SK-N-SH (cell line): ENCODE data around the gene QSOX1. TPM values are rescaled to one million over a fixed set of nuclear protein-coding genes. Genes with fewer than 3 reads are reported as not detected.

ENCODE experiments used
- CTCF ChIA-PET: fragments of 300-600, 350-600 bp; formaldehyde crosslinking; extraction: SDS; loops from one replicate; lab custom pipeline; 2021; lab: Yijun Ruan, JAX
- POLR2A ChIA-PET: fragments of 350-600 bp; sonication (Branson Sonifier 250); formaldehyde crosslinking; extraction: SDS; loops from one replicate; lab custom pipeline; 2020; ENCODE audit warnings: antibody characterized with exemption, inconsistent platforms; lab: Yijun Ruan, JAX
- DNase-seq: peaks from one replicate; pipeline ENCODE4 v3.0.0; 2012
- H2AFZ ChIP-seq: fragments of 200-600 bp; sonication (generic); 2 replicates; pipeline ENCODE4 v1.8.1; 2016; ENCODE audit warnings: antibody characterized with exemption, mild to moderate bottlenecking, low read depth
- H3F3A ChIP-seq: fragments of 200-600 bp; sonication (generic); replicated peaks from 2 replicates; pipeline ENCODE3; 2016; ENCODE audit warnings: antibody characterized with exemption, mild to moderate bottlenecking; ENCODE audit not compliant: insufficient read depth
- H3K27ac ChIP-seq, 2 experiments: fragments of 200-500 bp in 1 of 2; fragments of 200-600 bp in 1 of 2; sonication (Bioruptor generic) in 1 of 2; sonication (generic), shearing (Covaris generic) in 1 of 2; 2 replicates each; pipeline versions ENCODE4 v1.5.1 to v1.6.1; 2014 to 2016; ENCODE audit warnings: low read depth in 2 of 2, inconsistent platforms in 1 of 2, low read length in 1 of 2, mild to moderate bottlenecking in 1 of 2, mixed read lengths in 1 of 2
- H3K27me3 ChIP-seq: fragments of 200-600 bp; sonication (generic), shearing (Covaris generic); 2 replicates; pipeline ENCODE4 v1.6.1; 2016; ENCODE audit warnings: mixed run types; ENCODE audit not compliant: insufficient read depth
- H3K36me3 ChIP-seq, 2 experiments: fragments of 200-500 bp in 1 of 2; fragments of 200-600 bp in 1 of 2; sonication (Bioruptor generic) in 1 of 2; sonication (generic) in 1 of 2; replicated peaks in 1 of 2; 2 replicates each; pipeline versions ENCODE3 to v1.5.1; 2014 to 2016; ENCODE audit warnings: low read length in 1 of 2, mild to moderate bottlenecking in 1 of 2; ENCODE audit not compliant: insufficient read depth in 2 of 2, control insufficient read depth in 1 of 2
- H3K4me1 ChIP-seq, 2 experiments: fragments of 200-500 bp in 1 of 2; fragments of 200-600 bp in 1 of 2; sonication (Bioruptor generic) in 1 of 2; sonication (generic), shearing (Covaris generic) in 1 of 2; 2 replicates each; pipeline versions ENCODE4 v1.5.1 to v1.6.1; 2014 to 2016; ENCODE audit warnings: low read depth in 1 of 2, low read length in 1 of 2, mixed run types in 1 of 2; ENCODE audit not compliant: insufficient read depth in 2 of 2, control insufficient read depth in 1 of 2
- H3K4me2 ChIP-seq: fragments of 200-600 bp; sonication (generic), shearing (Covaris generic); 2 replicates; pipeline ENCODE4 v1.6.1; 2017; ENCODE audit warnings: mixed run types
- H3K4me3 ChIP-seq, 2 experiments: fragments of 200-500 bp in 1 of 2; fragments of 200-600 bp in 1 of 2; sonication (Bioruptor generic) in 1 of 2; sonication (generic), shearing (Covaris generic) in 1 of 2; 2 replicates each; pipeline versions ENCODE4 v1.5.1 to v1.8.1; 2014 to 2016; ENCODE audit warnings: low read depth in 2 of 2, inconsistent platforms in 1 of 2, low read length in 1 of 2, mild to moderate bottlenecking in 1 of 2, mixed read lengths in 1 of 2, moderate library complexity in 1 of 2
- H3K79me2 ChIP-seq: fragments of 200-600 bp; sonication (generic); 2 replicates; pipeline ENCODE4 v1.8.1; 2017; ENCODE audit warnings: mild to moderate bottlenecking; ENCODE audit not compliant: insufficient read depth
- H3K9ac ChIP-seq: fragments of 200-600 bp; sonication (generic); 2 replicates; pipeline ENCODE4 v1.6.1; 2017; ENCODE audit warnings: mixed run types
- H3K9me2 ChIP-seq: fragments of 200-600 bp; sonication (generic); 2 replicates; pipeline ENCODE4 v1.6.1; 2017; ENCODE audit warnings: mixed run types
- H3K9me3 ChIP-seq: fragments of 200-600 bp; sonication (generic); 2 replicates; pipeline ENCODE4 v1.6.1; 2017; ENCODE audit warnings: mixed run types, mild to moderate bottlenecking, moderate library complexity
- H4K20me1 ChIP-seq: fragments of 200-600 bp; sonication (generic); 2 replicates; pipeline ENCODE4 v1.6.1; 2017; ENCODE audit warnings: mild to moderate bottlenecking, mixed run types; ENCODE audit not compliant: insufficient read depth
- CHD2 ChIP-seq: fragments of 150-350 bp; IDR thresholded peaks from 2 replicates; pipeline ENCODE4 v1.6.1; 2018; ENCODE audit warnings: low read length; ENCODE audit not compliant: partially characterized antibody
- GABPA ChIP-seq: IDR thresholded peaks from 2 replicates; pipeline ENCODE4 v1.4.0; 2012; ENCODE audit warnings: low read depth, mild to moderate bottlenecking
- IRF3 ChIP-seq: fragments of 150-350 bp; IDR thresholded peaks from 2 replicates; pipeline ENCODE4 v1.6.1; 2016; ENCODE audit warnings: mild to moderate bottlenecking, low read depth, low read length
- JUND ChIP-seq: IDR thresholded peaks from 2 replicates; pipeline ENCODE4 v1.4.0; 2012
- MAX ChIP-seq: IDR thresholded peaks from 2 replicates; pipeline ENCODE4 v1.4.0; 2012; ENCODE audit warnings: low read depth
- NFIC ChIP-seq: IDR thresholded peaks from 2 replicates; pipeline ENCODE4 v1.4.0; 2012; ENCODE audit warnings: borderline replicate concordance
- PBX3 ChIP-seq: IDR thresholded peaks from 2 replicates; pipeline ENCODE4; 2012
- POLR2AphosphoS5 ChIP-seq: IDR thresholded peaks from 2 replicates; pipeline ENCODE4 v1.6.1; 2012; ENCODE audit warnings: low read depth, low read length
- RCOR1 ChIP-seq: fragments of 150-350 bp; IDR thresholded peaks from 2 replicates; pipeline ENCODE4 v1.6.1; 2017; ENCODE audit warnings: antibody characterized with exemption, low read length
- REST ChIP-seq: IDR thresholded peaks from 2 replicates; pipeline ENCODE4 v1.6.1; 2012; ENCODE audit warnings: mild to moderate bottlenecking, low read depth, low read length, moderate library complexity
- RXRA ChIP-seq: IDR thresholded peaks from 2 replicates; pipeline ENCODE4 v1.4.0; 2012; ENCODE audit warnings: low read depth, mild to moderate bottlenecking, borderline replicate concordance
- SIN3A ChIP-seq: IDR thresholded peaks from 2 replicates; pipeline ENCODE4 v1.6.1; 2012; ENCODE audit warnings: low read depth, mild to moderate bottlenecking, low read length, moderate library complexity, borderline replicate concordance
- USF2 ChIP-seq: fragments of 150-350 bp; IDR thresholded peaks from 2 replicates; pipeline ENCODE4 v1.6.1; 2017; ENCODE audit warnings: antibody characterized with exemption, low read length, low read depth, borderline replicate concordance
- WGBS: methylation state at CpG from one replicate; pipeline ENCODE4 v1.1.6; 2017; ENCODE audit warnings: low lambda C conversion rate; 5-methylcytosine and 5-hydroxymethylcytosine counted together
- polyA plus RNA-seq, 3 experiments: library from polyadenylated mRNA; depleted of rRNA; stranded (reverse); fragments of >200 nt; gene quantifications; 2 replicates each; pipeline ENCODE4 v1.2.3, GENCODE V29; 2012

QSOX1 gene
- polyA plus RNA-seq, 1 of the 3 experiments (the other 2 are of a cell fraction): 359 TPM

- Histone ChIP-seq H3K4me2 (no peak overlapping the region), H3K4me3 (no peak overlapping the region), H2AFZ (no peak overlapping the region), H3K9ac (no peak overlapping the region), H3K36me3 (peaks cover 3 to 19% of the 10 kb centered on the region in 2 experiments), H3K4me1 (peaks cover 14 to 38% of the 10 kb centered on the region in 2 experiments; a peak in 3 of 4 replicates), H3F3A (no peaks in the 10 kb centered on the region), H3K27me3 (no peaks in the 10 kb centered on the region), H3K79me2 (peaks cover 22% of the 10 kb centered on the region; the same call in 1 of the 2 replicates), H4K20me1 (peaks cover 10% of the 10 kb centered on the region; the same call in 1 of the 2 replicates), H3K9me3 (no peaks in the 10 kb centered on the region), H3K27ac (no peak overlapping the region), H3K9me2 (no peaks in the 10 kb centered on the region)
- 86% methylated on average over 4 of the region's 4 CpGs for WGBS
- no peak for DNase-seq
- ChIA-PET CTCF (interaction anchor here (1.5 to 6.8 kb wide), 3 partner anchors 8 to 303 kb away, joined by 4 to 97 read pairs (median 7); no protein-coding TSS in a partner anchor), POLR2A (no interaction called here)
- TF ChIP-seq POLR2AphosphoS5: no peak
Observed at GRCh38 chr1:180170546-180171151, 16.0 kb downstream of the QSOX1 start.

GRCh38 chr1:180171691-180172090, 17.0 kb downstream of the QSOX1 start:
- H3K79me2 ChIP-seq: peaks cover 16% of the 10 kb centered on the region; the same call in 1 of the 2 replicates
- TF ChIP-seq JUND (no peak), NFIC (no peak), POLR2AphosphoS5 (no peak), CHD2 (no peak), PBX3 (no peak)
- H3K9ac ChIP-seq: no peak overlapping the region
- H3K27me3 ChIP-seq: no peaks in the 10 kb centered on the region
- peaks cover 13 to 28% of the 10 kb centered on the region in 2 experiments; a peak in 3 of 4 replicates for H3K4me1 ChIP-seq
- H3K9me3 ChIP-seq: no peaks in the 10 kb centered on the region
- no peak overlapping the region for H3K4me2 ChIP-seq
- POLR2A ChIA-PET: interaction anchor here (0.6 kb wide), 1 partner anchor 308 kb away, joined by 3 read pairs; no protein-coding TSS in a partner anchor
- H3K36me3 ChIP-seq: peaks cover 3 to 22% of the 10 kb centered on the region in 2 experiments
- no peak overlapping the region for H3K4me3 ChIP-seq
- WGBS: 95% methylated on average over 8 of the region's 8 CpGs
- H4K20me1 ChIP-seq: peaks cover 10% of the 10 kb centered on the region; the same call in 1 of the 2 replicates
- CTCF ChIA-PET: interaction anchor here (1.5 to 6.8 kb wide), 3 partner anchors 7 to 304 kb away, joined by 4 to 97 read pairs (median 7); no protein-coding TSS in a partner anchor
- no peak overlapping the region for H2AFZ ChIP-seq
- H3F3A ChIP-seq: no peaks in the 10 kb centered on the region
- no peak overlapping the region for H3K27ac ChIP-seq
- DNase-seq: no peak
- no peaks in the 10 kb centered on the region for H3K9me2 ChIP-seq

GRCh38 chr1:180173451-180173850, 18.8 kb downstream of the QSOX1 start:
- no peak for DNase-seq
- H3K27ac ChIP-seq: no peak overlapping the region
- peaks cover 7% of the 10 kb centered on the region; the same call in 1 of the 2 replicates for H4K20me1 ChIP-seq
- H3F3A ChIP-seq: peaks cover 4% of the 10 kb centered on the region
- H3K4me2 ChIP-seq: no peak overlapping the region
- H3K36me3 ChIP-seq: peaks cover under 1 to 16% of the 10 kb centered on the region in 2 experiments
- 100% methylated on average over 2 of the region's 2 CpGs for WGBS
- no peaks in the 10 kb centered on the region for H3K27me3 ChIP-seq
- CTCF ChIA-PET: interaction anchor here (1.3 to 1.7 kb wide), 2 partner anchors 14 to 15 kb away, joined by 4 read pairs; no protein-coding TSS in a partner anchor
- peaks cover 0 to 12% of the 10 kb centered on the region in 2 experiments; a peak in 1 of 4 replicates for H3K4me1 ChIP-seq
- H3K9me2 ChIP-seq: no peaks in the 10 kb centered on the region
- no peaks in the 10 kb centered on the region for H3K9me3 ChIP-seq
- POLR2A ChIA-PET: no interaction called here
- no peak overlapping the region for H3K9ac ChIP-seq
- peaks cover 16% of the 10 kb centered on the region; the same call in 1 of the 2 replicates for H3K79me2 ChIP-seq
- H2AFZ ChIP-seq: no peak overlapping the region
- H3K4me3 ChIP-seq: no peak overlapping the region
- TF ChIP-seq GABPA: no peak
- no peak for TF ChIP-seq RCOR1
- TF ChIP-seq MAX: no peak
- no peak for TF ChIP-seq USF2
- no peak for TF ChIP-seq RXRA
- no peak for TF ChIP-seq IRF3
- TF ChIP-seq SIN3A: no peak
- no peak for TF ChIP-seq REST
